Kidney epithelial cell (primary cell): ENCODE results near the gene RSPH9. TPM values are rescaled to one million over a fixed set of nuclear protein-coding genes. Genes with fewer than 3 reads are reported as not detected.
"Not testable (repeated sequence)": the region's sequence is repeated elsewhere in the genome, so short reads cannot be mapped to it uniquely, and the experiment has no call there.

ENCODE experiments used
- DNase-seq: peaks from one replicate; pipeline ENCODE4 v3.0.0-alpha.2; 2010; ENCODE audit warnings: low read depth
- H3K27me3 ChIP-seq: 2 replicates; pipeline ENCODE4 v1.6.0; 2011; ENCODE audit warnings: low read length; ENCODE audit not compliant: control insufficient read depth, insufficient read depth
- H3K36me3 ChIP-seq: 2 replicates; pipeline ENCODE4 v1.5.1; 2011; ENCODE audit warnings: low read length; ENCODE audit not compliant: control insufficient read depth, insufficient read depth
- H3K4me3 ChIP-seq: 2 replicates; pipeline ENCODE4 v1.5.1; 2011; ENCODE audit warnings: low read depth, mild to moderate bottlenecking, control low read depth, low read length
- total RNA-seq: library from RNA; depleted of rRNA; stranded (reverse); fragments of >200 nt; gene quantifications from 2 replicates; pipeline ENCODE4 v1.2.3, GENCODE V29; 2015
- TF ChIP-seq, protein P1 (sequence below): IDR thresholded peaks from 2 replicates; pipeline ENCODE4 v1.5.1; 2011; ENCODE audit warnings: mild to moderate bottlenecking, moderate library complexity, low read length, control low read depth, inconsistent platforms; ENCODE audit not compliant: insufficient read depth, poor library complexity, severe bottlenecking

RSPH9 gene
- total RNA-seq, 1 donor from 2014 or later = 0.08 TPM

DNA sequence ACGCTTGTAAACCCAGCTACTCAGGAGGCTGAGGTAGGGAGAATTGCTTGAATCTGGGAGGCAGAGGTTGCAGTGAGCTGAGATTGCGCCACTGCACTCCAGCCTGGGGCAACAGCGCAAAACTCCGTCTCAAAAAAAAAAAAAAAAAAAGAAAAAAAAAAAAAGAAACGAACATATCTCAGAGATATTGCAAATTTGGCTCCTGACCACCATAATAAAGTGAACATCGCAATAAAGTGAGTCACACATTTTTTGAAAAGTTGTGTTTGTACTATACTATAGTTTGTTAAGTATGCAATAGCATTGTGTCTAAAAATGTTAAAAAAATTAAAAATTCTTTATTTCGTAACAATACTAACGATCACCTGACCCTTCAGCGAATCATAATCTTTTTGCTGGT lies 13.3 kb downstream of the RSPH9 start:
- H3K27me3 ChIP-seq = no peaks in the 10 kb centered on the region
- DNase-seq = no peak
- TF ChIP-seq, protein P1, sequence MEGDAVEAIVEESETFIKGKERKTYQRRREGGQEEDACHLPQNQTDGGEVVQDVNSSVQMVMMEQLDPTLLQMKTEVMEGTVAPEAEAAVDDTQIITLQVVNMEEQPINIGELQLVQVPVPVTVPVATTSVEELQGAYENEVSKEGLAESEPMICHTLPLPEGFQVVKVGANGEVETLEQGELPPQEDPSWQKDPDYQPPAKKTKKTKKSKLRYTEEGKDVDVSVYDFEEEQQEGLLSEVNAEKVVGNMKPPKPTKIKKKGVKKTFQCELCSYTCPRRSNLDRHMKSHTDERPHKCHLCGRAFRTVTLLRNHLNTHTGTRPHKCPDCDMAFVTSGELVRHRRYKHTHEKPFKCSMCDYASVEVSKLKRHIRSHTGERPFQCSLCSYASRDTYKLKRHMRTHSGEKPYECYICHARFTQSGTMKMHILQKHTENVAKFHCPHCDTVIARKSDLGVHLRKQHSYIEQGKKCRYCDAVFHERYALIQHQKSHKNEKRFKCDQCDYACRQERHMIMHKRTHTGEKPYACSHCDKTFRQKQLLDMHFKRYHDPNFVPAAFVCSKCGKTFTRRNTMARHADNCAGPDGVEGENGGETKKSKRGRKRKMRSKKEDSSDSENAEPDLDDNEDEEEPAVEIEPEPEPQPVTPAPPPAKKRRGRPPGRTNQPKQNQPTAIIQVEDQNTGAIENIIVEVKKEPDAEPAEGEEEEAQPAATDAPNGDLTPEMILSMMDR = no peak

DNA sequence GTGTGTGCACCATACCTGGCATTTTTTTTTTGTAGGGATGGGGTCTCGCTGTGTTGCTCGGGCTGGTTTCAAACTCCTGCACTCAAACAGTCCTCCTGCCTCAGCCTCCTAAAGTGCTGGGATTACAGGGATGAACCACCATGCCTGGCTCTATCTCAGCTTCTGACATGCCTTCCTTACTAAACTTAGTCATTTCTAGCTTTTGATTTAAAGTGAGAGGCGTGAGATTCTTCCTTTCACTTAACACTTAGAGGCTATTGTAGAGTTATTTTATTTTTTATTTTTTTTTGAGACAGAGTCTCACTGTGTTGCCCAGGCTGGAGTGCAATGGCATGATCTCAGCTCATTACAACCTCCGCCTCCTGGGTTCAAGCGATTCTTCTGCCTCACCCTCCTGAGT lies 18.1 kb downstream of the RSPH9 start:
- H3K36me3 ChIP-seq, H3K27me3 ChIP-seq, DNase-seq, H3K4me3 ChIP-seq: not testable (repeated sequence)

More for the DNA sequence above, 13.3 kb downstream of the RSPH9 start:
- Histone ChIP-seq H3K4me3 (no peak overlapping the region), H3K36me3 (no peaks in the 10 kb centered on the region)

DNA sequence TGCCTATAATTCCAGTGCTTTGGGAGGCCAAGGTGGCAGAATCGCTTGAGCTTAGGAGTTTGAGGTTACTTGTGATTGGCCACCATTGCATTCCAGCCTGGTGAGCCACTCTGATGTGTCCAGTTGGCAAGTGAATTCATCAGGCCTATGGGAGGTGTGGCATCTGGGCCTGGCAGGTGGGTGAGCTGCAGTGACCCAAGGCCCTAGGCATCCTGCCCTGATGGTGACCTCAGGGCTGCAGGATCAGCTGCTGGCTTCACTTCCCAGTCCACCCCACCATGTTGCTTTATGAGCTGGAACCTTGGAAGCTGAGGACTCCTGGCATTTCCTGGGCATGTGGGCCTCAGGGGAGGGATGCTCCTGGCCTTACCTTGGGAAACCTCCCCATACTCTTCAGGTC lies 20.5 kb downstream of the RSPH9 start:
- Histone ChIP-seq H3K4me3 (no peak overlapping the region), H3K36me3 (no peaks in the 10 kb centered on the region), H3K27me3 (no peaks in the 10 kb centered on the region)
- peak; percentile 56 for DNase-seq
- TF ChIP-seq, protein P1 = no peak

DNA sequence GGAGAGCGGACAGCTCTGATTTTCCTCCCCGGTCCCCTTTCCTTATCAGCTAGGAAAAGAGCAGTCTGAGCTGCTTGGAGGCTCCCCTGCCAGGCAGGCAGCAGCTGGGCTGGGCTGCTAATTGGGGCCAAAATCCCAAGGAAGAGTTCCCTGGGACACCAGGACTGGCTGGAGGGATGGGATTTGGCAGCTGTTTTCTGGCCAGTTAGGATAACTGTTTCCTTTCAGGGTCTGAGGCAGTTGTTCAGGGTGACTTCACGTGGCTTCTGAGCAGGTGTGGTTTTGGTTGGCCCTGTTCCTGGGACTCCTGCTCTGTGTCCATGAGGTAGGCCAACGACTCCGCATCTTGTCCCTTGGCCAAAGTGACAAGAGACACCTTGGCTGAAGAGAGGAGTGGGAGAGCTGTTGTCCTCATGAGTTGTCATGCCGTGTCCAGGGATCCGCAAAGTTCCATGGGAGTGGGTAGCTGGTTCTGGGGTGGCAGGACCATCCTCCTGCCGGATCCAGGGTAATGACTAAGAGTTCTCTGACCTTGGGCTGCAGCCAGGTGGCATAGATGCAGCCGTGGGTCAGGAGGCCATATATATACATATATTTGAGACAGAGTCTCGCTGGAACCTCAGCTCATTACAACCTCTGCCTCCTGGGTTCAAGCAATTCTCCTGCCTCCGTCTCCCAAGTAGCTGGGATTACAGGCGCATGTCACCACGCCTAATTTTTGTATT lies 21.5 kb downstream of the RSPH9 start:
- H3K4me3 ChIP-seq = no peak overlapping the region
- no peaks in the 10 kb centered on the region for H3K27me3 ChIP-seq
- TF ChIP-seq, protein P1 = no peak
- DNase-seq = no peak
- H3K36me3 ChIP-seq = peaks cover 1% of the 10 kb centered on the region

DNA sequence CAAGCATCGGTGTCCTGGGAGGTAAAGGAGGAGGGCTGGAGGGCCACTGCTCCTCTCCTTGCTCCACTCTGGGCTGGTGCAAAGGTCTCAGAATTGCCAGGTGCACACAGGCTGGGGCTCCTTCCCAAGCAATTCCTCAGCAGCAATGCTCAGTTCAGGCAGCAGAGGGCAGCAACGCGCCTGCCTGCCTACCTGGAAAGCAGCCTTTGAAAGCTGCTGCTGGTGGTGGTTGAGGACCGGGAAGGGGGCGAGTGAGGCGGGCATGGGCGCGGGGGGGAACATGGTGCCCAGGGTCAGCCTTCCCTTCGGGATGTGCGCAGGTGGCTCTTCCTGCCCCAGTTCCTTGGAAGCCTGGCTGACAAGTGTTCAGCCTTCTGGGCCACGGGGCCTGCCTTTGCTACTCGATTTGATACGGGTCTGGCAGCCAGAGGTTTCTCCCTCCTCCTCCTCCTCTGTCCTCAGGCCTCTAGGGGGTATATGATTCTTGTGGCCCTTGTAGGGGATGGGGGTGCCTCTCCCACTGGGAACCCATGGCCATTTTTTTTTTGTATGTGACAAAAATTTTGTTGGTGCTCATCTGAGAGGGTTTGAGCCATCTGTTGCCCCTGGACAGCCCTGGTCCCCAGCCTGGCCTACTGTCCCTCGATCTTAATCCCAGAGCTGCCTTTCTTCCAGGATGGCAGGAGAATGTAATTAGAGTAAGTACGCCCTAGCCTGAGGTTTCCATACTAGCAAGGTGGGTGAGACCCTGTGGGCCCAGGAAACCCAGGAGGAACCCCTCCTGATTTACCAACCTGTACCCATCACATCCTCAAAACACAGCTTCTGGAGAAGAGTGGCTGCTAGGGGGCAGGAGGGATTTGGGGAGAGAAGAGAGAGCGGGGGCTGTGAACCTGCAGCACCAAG lies 22.7 kb downstream of the RSPH9 start:
- no peak overlapping the region for H3K4me3 ChIP-seq
- no peak for DNase-seq
- H3K27me3 ChIP-seq = no peaks in the 10 kb centered on the region
- H3K36me3 ChIP-seq = peaks cover 4% of the 10 kb centered on the region
- TF ChIP-seq, protein P1 = peak; percentile 95
